GOT3 (cell line): ENCODE data around the gene UBE2Q1.

Experiments
- DNase-seq: peaks from one replicate; lab custom pipeline; 2025; ENCODE audit warnings: mixed read lengths; lab: John Stamatoyannopoulos, UW

UBE2Q1 gene

DNA sequence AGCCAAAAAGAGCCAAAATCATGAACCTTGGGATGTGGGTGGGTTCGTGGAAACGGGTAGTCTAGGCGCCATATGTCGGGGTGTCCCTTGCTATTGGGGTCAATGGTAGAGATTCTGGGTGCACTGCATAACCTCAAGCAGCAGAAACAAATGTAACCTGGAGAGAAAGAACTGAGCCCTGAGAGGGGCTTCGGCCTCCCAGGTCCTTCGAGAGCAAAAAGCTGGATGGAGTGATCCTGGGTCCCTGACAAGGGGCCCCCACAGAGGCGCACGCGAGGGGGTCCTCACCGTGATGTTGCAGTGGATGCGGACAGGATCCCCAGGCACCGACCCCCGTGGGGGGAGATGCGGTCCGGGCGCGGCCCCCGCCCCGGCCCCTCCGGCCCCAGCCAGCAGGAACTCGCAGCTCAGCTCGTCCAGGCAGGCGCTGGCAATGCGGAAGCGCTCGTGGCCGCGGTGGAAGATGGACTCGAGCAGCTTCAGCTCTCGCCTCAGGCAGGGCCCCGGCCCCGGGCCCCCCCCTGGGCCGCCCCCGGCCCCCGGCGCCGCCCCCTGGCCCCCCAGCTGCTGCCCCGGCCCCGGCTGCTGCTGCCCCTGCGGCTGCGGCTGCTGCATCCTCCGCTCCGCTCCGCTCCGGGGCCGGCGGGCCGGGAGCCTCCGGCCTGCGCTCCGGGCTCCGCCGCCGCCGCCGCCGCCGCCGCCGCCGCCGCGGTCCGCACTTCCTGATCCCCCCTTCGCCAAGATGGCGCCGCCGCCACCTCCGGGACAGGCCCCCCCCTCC lies at the start of gene UBE2Q1:
Gene UBE2Q1, minus strand, starts transcription at position 724 of the 781 bp plus-strand sequence. Its CDS starts 109 bp downstream, at position 615.
- DNase-seq, result no peak

DNA sequence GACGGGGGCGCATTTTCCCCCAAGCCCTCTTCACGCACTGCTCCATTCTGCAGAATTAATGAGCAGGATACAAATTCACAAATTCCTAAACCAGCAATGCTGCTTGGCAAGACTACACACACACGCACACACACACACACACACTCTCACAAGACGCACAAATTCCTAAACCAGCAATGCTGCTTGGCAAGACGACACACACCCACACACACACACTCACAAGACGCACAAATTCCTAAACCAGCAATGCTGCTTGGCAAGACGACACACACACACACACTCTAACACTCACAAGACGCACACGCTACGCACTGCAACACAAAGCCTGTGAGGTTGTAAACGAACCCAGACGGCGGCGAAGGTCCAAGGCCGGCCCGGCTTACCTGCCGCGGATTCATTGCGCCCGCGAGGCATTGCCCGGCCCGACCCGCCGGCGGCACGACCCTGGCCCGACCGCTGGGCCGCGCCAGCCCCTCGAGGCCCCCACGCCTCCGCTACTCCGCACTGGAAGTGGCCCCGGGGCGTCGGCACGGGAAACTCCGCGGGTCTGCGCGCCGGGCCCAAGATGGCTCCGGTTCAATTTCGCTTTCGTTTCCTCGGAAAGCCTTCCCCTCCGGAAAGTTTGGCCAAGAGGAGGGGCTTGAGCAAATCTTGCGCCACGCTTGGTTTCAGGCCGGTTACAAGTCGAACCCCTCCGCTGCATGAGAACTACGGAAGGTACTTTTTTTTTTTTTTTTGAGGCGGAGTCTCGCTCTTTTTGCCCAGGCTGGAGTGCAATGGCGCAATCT lies 49.3 kb upstream of the UBE2Q1 start, which contains the start of gene ADAR:
Gene ADAR, minus strand, starts transcription at position 578 of the 788 bp plus-strand sequence. Its CDS starts 180 bp downstream, at position 398.
- peak; percentile 72 for DNase-seq

DNA sequence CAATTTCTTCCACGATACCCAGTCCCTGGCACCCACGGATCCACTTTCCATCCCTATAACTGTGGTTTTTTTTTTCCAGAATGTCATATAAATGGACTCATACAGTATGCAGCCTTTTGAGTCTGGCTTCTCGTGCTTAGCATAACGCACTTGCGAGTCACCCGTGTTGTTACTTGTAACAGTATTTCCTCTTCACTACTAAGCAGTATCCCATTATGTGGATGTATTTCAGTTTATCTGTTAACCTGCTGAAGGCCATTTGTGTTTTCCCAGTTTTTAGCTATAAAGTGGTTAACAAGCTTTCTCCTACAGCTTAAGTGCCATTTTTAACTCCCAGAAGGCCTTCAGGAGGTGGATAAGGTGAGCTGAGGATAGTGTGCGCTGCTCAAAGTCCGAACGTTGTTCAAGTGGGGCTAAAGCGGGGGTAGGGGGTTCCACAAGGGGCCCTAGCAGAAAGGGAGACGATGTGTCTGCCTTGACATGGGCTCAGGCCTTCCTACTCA lies 48.7 kb upstream of the UBE2Q1 start:
- no peak for DNase-seq

DNA sequence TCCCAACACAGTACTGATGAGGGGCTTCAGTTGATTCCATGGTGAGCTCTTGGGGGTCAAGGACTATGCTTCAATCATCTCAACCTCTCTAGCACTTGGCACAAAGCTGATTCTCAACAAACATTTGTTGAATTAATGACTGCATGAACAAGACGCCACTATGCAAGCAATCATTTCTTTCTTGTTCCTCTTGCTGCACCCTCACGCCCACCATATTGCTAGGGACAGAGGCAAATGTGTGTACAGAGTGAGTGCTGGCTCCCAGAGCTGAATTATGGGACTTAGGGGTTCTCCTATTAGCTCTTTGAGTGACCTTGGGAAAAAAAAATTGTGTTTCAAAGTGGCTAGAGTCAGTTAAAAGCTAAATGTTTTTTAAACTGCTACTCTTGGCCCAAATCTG lies 47.1 kb upstream of the UBE2Q1 start:
- no peak for DNase-seq

DNA sequence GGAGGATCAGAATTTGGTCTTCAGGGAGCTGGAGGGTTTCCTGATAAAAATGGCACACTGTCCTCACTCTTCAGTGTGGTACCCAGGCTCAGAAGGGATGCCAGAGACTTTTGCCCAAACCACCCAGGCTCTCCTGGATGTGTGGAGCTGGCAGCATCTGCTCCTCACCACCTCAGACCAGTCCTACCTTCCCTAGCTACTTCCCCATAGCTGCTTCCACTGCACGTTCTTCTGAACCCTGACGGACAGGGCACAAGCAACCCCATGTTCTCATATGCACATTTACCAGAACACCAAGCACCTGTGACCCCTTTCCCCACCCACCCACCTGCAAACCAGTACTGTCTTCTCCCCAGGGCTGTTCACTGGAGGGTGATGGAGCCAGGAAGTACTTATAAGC lies 44.9 kb upstream of the UBE2Q1 start:
- DNase-seq, result no peak

DNA sequence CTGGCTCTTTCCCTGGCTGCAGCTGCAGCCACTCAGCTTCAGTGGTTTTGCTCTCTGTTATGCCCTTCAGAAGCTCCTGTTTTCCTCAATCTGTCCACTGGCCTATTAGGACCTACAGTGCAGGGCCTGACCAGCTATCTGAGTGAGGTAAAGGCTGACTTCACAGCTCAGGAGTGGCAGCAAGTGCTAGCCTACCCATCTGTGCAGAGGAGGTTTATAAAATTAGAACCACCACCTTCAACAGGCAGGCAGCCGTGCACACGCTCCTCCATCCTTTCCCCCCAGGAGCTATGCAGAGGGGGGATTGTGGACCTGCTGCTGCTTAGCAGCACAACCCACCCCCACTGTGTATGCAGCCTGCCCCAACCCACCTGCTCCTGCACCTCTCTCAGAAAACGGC lies 41.2 kb upstream of the UBE2Q1 start:
- DNase-seq, result no peak

DNA sequence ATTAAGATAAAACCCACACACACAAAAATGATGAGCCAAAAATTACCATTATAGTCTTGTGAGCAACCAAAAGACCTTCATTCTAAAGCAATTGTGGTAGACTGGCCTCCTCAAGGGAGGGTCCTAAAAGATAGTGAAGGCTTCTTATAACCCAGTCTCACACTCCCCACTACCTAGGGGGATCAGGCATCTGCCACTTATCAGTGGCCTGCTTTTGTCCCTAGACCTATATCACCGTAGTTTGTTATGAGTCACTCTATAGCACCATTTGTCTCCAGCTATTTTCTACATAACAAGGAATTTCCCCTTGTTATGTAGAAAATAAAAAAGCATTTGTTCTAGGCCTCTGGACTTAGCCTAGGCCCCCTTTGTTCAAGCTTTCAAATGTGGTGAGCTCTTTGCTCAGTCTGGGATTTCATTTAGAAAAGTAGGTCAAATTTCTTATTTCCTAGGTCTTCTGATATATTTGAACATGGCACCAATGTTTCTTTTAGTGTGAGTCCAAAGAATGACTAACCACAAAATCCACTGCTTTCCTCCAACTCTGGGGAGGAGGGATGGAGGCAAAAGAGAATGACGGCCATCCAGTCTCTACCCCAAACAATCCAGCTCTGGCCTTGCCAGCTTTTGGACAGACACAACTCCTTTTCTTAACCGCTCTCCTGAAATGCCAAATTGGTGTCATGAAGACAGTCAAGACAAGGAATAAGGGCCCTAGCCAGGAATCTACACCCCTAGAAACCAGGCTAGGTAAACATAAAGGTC lies 40.6 kb upstream of the UBE2Q1 start:
- DNase-seq, result no peak

DNA sequence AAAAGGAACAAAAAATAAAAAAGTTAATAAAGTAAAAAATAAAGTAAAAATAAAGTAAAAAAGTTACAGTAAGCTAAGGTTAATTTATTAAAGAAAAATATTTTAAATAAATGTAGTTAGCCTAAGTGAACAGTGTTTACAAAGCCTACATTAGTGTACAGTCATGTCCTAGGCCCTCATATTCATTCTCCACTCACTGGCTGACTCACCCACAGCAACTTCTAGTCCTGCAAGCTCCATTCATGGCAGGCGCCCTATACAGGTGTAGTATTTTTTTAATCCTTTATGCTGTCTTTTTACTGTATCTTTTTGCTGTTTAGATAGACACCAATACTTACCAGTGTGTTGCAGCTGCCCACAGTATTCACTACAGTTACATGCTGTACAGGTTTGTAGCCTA lies 37.2 kb upstream of the UBE2Q1 start:
- DNase-seq, result no peak

DNA sequence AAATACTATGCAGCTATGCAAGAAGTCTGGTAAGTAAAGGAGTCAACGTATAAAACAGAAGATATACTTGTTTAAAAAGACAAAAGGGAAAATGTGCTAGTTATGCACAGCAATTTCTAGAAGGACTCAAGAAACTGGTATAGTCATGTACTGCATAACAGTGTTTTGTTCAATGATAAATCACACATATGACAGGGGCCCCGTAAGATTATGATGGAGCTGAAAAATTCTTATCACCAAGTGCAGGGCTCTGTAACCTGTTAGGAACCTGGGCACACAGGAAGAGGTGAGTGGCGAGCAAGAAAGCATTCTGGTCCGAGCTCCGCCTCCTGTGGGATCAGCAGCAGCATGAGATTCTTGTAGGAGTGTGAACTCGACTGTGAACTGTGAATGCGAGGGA lies 36.3 kb upstream of the UBE2Q1 start:
- no peak for DNase-seq

DNA sequence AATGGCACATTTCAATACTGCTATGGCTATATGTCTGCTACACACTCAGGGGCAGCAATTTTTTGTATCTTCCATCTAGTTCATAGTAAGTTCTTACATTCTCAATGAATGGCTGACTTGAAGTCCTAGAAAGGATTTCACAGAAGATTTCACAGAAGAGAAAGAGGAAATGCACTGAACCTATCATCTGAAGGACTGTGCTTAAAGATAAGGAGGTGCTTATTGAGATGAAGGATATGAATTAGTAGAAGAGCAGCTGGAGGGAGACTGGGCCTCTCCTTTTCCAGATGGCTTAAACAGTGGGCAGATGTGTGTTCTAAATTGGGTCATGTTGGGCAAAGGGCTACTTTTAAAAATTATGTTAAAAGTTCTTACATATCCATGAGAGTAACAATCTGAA lies 34.9 kb upstream of the UBE2Q1 start:
- no peak for DNase-seq

DNA sequence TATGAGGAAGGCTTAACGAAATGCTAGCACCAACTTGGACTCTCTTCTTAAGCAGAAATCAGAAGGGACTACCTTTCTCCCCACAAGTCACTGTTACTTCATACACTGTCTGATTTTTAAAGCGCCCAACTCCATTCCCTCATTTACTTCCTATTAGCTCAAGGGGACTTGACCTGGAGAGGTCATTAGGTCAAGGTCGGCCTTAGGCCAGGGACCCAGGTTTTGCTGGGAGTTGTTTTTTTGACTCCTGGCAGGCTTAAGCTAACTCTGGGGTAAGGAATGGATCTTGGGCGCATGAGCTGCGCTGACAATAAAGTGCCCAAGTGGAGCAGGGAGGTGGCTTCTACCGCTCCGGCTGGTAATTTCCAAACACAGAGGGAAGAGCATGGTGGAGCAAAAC lies 32.7 kb upstream of the UBE2Q1 start:
- DNase-seq, result no peak

DNA sequence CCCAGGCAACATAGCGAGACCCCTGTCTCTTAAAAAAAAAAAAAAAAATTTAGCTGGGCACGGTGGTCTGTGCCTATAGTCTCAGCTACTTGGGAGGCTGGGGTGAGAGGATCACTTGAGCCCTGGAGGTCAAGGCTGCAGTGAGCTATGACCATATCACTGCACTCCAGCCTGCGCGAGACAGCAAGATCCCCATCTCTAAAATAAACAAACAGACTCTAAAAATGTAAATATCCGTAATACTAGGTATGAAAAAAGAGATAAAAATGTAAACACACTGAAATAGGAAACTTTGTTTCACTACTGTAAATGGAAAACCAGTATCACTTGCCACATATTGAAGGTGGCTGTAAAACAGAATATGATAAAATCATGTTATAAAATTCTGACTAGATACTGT lies 32.3 kb upstream of the UBE2Q1 start:
- no peak for DNase-seq

DNA sequence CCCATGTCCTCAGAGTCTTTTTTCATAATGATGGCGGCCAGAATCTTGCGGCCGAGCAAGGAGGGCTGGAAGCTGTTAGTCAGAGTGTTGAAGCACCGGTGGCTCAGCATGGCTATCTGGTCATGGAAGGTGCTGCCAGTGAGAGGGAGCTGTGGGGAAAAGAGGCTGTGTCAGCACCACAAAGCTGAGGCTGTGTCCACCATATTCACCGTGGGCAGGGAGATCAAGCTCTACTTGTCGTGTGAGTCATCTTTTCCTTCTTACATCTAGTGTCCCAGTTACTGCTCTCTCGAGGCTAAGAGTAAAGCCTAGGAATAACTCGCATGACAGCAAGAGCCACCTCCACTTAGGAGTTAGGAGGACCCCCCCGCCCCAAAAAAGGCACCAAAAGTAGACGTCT lies 31.3 kb upstream of the UBE2Q1 start:
- no peak for DNase-seq

DNA sequence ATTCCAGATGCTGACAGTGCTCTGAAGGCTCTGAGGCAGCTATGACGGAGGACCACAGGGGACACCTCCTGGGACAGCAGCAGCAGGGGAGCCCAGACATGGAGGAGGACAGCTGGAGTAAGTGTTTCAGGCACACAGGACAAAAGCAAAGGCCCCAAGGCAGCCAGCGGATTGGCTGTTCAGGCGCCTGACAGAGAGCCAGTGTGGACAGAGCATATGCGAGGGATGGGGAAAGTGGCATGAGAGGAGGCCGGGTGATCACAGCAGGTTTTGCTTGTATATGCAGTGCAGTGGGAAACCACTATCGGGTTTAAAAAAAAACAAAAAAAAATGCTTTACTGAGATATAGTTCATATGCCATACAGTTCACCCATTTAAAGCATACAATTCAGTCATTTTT lies 28.2 kb upstream of the UBE2Q1 start:
- no peak for DNase-seq

DNA sequence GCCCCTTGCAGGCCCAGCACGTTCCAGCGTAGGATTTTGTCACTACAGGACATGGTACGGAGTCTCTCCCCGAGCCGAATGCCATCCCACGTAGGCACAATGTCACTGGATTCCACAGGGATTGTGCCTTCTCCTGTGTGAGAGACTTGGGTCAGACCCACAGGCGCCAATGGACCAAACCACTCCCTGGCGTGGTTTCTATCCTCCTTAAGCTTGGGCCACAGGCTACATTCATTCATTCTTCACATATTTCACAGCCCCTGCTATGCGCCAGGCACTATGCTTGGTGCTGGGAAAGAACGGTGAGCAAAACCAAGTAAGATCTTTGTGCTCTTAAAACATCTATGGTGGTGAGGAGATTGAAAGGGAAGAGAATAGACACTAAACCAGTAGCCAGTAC lies 27.8 kb upstream of the UBE2Q1 start:
- no peak for DNase-seq

DNA sequence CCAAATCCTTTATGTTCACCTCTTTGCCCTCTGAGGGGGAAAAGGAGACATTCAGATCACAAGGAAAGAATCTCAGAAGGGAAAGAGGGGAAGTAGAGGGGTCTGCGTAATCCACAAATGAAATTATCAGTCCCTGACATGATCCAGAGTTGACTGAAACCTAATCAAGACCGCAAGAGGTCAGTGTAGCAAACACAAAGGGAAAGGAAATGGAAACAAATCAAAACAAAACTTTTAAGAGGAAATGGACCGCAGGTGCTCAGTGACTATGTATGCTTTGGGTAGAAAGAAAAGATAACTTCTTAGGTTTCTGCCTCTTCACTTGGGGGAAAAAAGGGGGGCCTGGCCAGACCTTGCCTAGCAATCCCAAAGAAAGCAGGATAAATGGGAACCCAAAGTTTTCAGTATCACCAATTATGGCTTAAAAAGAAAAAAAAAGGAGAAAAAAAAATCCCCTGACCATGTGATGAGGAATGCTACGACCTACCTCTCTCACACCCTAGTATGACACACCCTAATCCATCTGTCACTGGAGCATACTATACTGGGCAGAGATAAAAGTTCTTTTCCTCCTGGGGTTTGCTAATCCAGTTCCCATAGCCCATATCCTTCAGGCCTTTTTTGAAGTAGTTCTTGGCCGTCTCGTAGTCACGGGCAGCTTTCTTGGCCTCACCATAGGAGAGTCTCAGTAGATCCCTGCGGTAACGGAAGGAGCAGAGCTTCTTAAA lies 26.0 kb upstream of the UBE2Q1 start:
- no peak for DNase-seq

DNA sequence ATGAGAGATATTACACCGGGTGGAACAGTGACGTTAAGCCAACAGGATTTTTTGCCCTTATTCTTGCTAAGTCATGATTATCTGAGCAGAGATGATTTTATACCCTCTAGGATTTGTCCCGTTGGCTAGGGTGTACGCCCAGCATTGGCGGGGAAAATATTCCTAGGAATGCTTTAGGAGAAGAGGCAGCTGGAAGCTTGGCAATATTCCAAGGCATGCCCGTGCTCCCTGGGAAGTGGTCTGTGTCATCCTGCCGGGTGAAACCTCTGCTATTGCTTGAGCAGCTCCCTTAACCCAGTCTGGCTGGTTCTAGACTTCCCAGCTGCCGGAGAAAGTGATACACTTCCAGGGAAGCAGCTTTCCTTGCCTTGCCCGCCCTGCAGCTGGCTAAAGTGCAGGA lies 25.3 kb upstream of the UBE2Q1 start:
- DNase-seq, result no peak

DNA sequence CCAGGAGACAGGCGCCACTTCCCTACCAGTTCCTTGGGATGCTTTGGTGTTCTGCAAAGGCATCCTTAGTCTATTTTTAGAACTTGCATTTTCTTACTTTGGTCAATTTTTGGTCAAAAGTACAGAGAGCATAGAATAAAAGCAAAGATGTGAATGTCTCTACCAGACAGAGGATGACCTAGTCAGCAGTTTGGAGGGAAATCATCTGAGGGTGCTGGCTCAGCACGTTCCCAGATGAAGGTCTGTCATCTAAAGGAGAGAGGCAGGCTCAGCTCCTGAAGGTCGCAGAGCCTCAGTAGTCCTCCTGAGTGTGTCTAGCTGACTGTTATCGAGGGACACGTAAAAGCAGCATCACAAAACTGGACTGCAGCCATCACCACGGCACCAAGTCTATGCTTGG lies 24.4 kb upstream of the UBE2Q1 start:
- DNase-seq, result no peak

DNA sequence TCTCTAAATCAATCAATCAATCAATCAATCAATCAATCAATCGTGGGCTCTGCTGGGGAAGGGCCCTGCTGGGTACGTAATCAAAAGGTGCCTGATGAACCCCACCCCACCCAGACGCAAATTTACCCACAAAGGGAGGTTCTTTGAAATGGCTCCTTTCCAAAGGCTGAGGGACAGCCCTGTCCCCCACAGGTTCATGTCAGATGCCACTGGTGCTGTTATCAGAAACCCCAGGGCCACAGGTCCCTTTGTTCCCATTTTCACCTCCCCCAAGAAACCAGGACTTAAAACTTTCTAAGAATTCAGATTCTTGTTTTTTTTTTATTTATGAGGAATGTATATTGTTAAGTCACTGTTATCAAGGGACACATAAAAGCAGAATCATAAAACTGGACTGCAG lies 23.3 kb upstream of the UBE2Q1 start:
- DNase-seq, result no peak

DNA sequence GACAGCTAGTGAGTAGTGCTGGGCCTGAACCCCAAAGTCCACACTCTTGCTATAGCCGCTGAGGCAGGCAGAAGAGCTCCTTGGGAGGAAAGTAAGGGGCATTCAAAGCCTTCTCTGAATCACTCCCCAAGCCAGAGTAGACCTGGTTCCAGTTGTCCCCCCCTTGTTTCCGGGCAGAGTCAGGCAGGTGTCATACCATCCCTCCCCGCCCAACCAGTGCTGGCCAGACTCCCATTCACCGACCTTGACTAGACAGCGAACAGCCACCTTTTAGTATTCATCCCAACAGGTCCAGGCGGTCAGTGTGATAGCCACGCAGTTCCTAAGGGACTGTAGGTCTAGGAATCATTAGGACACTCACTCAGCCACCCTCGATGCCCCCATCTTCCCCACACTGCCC lies 20.9 kb upstream of the UBE2Q1 start:
- DNase-seq, result no peak

DNA sequence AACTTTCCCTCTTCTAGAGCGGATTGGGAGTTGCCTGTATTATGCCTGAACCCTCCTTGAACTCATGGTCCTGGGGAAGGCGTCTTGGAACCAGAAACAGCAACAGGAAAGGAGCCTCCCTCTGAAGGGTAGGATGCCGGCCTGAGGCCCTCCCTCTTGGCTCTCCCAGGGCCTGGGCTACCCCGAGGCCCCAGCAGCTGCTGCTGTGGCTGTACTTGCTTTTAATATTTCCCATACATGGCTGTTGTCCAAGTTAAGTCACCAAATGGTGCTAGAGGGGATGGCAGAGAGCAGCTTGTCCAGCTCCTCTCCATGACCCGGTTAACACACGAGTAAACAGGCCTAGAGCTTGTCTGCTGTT lies 19.6 kb upstream of the UBE2Q1 start:
- DNase-seq, result no peak
